ENCODE results near the gene NFIA.

NFIA gene

DNA sequence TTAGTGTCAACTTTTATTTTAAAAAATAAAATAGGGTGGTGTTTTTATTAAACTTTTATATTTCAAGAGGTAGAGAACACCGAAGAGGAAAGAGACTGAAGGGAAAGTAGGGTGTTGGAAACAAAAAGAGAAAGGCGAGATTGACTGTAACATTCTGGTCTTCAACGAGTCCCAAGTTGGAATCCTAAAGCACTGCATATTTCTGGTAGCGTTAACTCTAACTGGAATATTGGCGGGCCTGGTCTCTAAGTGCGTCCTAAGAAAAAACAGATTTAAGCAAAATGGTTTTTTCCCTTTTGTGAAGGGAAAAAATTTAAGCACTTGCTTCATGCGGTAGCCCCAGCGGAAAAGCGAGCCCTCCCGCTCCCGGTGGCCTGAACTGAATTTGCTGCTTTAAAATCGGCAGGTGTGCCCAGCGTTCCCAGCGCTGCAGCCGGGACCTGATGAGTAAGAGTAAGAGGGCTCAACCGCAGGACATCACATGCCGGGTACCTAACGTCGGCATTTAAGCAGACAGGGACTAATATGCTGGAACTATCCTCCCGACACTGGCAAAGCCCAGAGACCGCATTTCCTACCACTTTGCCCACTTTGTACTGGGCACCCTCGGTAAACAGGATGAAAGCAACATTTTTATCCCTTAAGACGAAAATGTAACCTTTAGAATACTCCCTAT, 30.5 kb upstream of the NFIA start:
- Histone ChIP-seq H3K36me3 (ENCODE audit: control insufficient read depth, insufficient read depth, low read length) (no peaks in the 10 kb centered on the region), H3K4me3 (ENCODE audit: extremely low read depth, insufficient read depth, low read length, poor library complexity, severe bottlenecking) (no peak overlapping the region), H3K4me1 (ENCODE audit: control insufficient read depth, insufficient read depth, low read length, poor library complexity, severe bottlenecking) (peaks cover 6% of the 10 kb centered on the region), H3K9me3 (ENCODE audit: control insufficient read depth, low read length) (no peaks in the 10 kb centered on the region), H3K27ac (ENCODE audit: low read depth, low read length, severe bottlenecking) (no peak overlapping the region)
- 2 to 4% methylated on average over 18 to 21 of the region's 23 CpGs for WGBS, 2 experiments (ENCODE audit: insufficient coverage in 2 of 2)

DNA sequence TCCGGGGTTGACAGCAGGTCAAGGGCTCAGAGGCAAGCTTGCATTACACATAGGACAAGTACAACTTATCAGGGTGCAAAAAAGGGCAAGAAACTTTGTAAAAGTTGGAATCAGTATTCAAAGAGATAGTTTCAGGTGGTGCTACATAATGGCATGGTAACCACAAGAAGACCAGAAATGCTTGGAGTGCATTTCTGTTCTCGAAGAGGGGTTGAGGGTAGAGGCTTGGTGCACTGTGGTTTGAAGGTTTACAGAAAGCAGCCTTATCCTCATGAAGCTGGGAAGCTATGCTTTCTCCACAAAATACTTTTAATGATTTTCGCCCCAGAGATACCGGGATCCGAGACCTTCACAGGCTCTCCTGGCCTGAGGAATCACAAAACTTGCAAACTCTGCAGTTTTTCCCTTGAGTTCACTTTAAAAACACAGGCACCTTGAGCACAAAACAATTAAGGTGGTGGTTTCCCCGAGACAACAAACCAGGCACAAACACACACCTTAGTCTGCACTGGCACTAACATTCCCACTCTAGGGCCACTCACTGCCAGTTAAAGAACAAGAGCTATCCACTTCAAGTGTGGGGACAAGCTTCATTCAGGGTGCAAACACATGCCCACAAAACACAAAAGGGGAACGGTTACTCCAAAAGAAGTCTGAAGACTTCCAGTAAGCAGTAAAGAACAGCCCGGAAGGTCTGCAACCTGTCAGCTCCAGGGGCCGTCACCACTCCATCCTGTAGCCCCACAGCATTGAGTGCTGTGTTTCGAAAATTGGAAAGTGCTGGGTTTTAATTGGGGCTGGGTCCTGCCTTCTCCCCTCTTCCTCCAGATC, 29.8 kb upstream of the NFIA start:
- no peaks in the 10 kb centered on the region for H3K9me3 ChIP-seq (ENCODE audit: control insufficient read depth, low read length)
- 2 to 4% methylated on average over 6 to 8 of the region's 10 CpGs for WGBS, 2 experiments (ENCODE audit: insufficient coverage in 2 of 2)
- H3K4me1 ChIP-seq (ENCODE audit: control insufficient read depth, insufficient read depth, low read length, poor library complexity, severe bottlenecking) = peaks cover 6% of the 10 kb centered on the region
- H3K36me3 ChIP-seq (ENCODE audit: control insufficient read depth, insufficient read depth, low read length) = no peaks in the 10 kb centered on the region
- no peak overlapping the region for H3K27ac ChIP-seq (ENCODE audit: low read depth, low read length, severe bottlenecking)
- H3K4me3 ChIP-seq (ENCODE audit: extremely low read depth, insufficient read depth, low read length, poor library complexity, severe bottlenecking) = no peak overlapping the region

DNA sequence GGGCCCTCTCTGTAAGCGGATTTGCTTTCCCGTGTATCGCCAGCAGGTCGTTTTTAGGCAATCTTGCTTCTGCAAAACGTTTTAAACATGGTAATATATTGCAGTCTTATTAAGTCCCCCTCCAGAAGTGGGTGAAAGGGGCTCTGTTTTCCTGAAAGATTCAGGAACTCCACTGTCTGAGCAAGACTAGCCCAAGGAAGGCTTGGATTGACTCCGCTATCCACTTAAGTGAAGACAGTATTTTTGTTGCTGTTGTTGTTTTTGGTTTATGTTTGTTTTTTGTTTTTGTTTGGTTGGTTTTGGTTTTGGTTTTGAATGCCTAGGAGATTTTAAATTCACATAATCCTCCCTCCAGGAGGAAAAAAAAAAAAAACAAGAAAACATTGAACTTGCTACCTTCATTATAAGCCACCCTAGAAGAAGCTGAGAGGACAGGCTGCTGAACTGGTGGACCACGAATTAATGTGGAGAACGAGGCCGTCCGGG, 29.1 kb upstream of the NFIA start:
- Histone ChIP-seq H3K9me3 (ENCODE audit: control insufficient read depth, low read length) (no peaks in the 10 kb centered on the region), H3K36me3 (ENCODE audit: control insufficient read depth, insufficient read depth, low read length) (no peaks in the 10 kb centered on the region), H3K27ac (ENCODE audit: low read depth, low read length, severe bottlenecking) (no peak overlapping the region), H3K4me3 (ENCODE audit: extremely low read depth, insufficient read depth, low read length, poor library complexity, severe bottlenecking) (no peak overlapping the region), H3K4me1 (ENCODE audit: control insufficient read depth, insufficient read depth, low read length, poor library complexity, severe bottlenecking) (peaks cover 6% of the 10 kb centered on the region)
- WGBS, 2 experiments (ENCODE audit: insufficient coverage in 2 of 2) = 2 to 10% methylated on average over 4 to 5 of the region's 10 CpGs

- H3K4me1 ChIP-seq (ENCODE audit: control insufficient read depth, insufficient read depth, low read length, poor library complexity, severe bottlenecking) = peaks cover 6% of the 10 kb centered on the region
- WGBS, 2 experiments (ENCODE audit: insufficient coverage in 2 of 2) = 0 to 1% methylated on average over 38 to 44 of the region's 54 CpGs
- no peak overlapping the region for H3K27ac ChIP-seq (ENCODE audit: low read depth, low read length, severe bottlenecking)
- no peaks in the 10 kb centered on the region for H3K9me3 ChIP-seq (ENCODE audit: control insufficient read depth, low read length)
- no peaks in the 10 kb centered on the region for H3K36me3 ChIP-seq (ENCODE audit: control insufficient read depth, insufficient read depth, low read length)
- no peak overlapping the region for H3K4me3 ChIP-seq (ENCODE audit: extremely low read depth, insufficient read depth, low read length, poor library complexity, severe bottlenecking)
These were observed 28.4 kb upstream of the NFIA start for GRCh38 chr1:61053712-61054600.

DNA sequence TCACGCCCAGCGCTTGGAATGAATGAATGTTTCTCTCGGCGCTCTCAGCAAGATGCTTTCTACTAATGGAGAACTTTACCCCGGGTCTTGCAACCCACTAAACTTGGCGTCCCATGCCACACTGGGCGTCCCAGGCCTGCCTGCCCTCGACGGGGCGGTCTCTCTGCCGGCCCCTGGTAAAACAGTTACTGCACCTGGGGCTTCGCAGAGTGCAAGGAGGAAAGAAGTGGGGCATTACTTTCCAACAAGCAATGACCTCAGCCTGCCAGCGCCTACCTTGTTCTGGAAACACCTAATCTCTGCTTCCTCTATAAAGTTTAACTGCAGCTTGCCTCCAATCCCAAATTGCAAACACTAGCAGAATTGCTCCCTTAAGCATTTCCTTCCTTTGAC, 27.8 kb upstream of the NFIA start:
- Histone ChIP-seq H3K4me1 (ENCODE audit: control insufficient read depth, insufficient read depth, low read length, poor library complexity, severe bottlenecking) (peaks cover 6% of the 10 kb centered on the region), H3K4me3 (ENCODE audit: extremely low read depth, insufficient read depth, low read length, poor library complexity, severe bottlenecking) (no peak overlapping the region), H3K36me3 (ENCODE audit: control insufficient read depth, insufficient read depth, low read length) (no peaks in the 10 kb centered on the region), H3K27ac (ENCODE audit: low read depth, low read length, severe bottlenecking) (no peak overlapping the region), H3K9me3 (ENCODE audit: control insufficient read depth, low read length) (no peaks in the 10 kb centered on the region)
- 6 to 10% methylated on average over 5 to 9 of the region's 13 CpGs for WGBS, 2 experiments (ENCODE audit: insufficient coverage in 2 of 2)

DNA sequence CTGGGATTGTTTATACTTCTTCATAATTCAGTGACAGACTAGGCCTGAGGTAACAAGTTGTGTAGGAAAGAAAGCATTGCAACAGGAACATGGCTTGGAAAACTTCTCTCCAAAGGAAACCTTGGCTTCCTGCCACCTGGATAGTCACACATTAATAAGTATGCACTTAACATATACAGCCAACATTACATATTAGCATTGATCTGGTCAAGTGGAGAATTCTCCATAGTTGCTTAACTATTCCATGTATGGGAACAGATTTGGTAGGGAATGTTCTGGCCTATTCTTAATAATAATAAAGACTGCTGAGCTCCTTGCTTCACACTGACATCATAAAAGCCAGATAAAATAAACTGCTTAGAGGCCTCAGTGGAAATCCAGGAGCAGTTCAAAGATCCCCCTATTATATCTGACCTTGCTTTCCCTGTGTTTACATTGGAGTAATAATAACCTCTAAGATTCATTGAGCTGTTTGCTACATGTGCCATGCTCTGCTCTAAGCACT, 27.2 kb upstream of the NFIA start:
- Histone ChIP-seq H3K36me3 (ENCODE audit: control insufficient read depth, insufficient read depth, low read length) (no peaks in the 10 kb centered on the region), H3K4me1 (ENCODE audit: control insufficient read depth, insufficient read depth, low read length, poor library complexity, severe bottlenecking) (peaks cover 6% of the 10 kb centered on the region), H3K27ac (ENCODE audit: low read depth, low read length, severe bottlenecking) (no peak overlapping the region), H3K4me3 (ENCODE audit: extremely low read depth, insufficient read depth, low read length, poor library complexity, severe bottlenecking) (no peak overlapping the region), H3K9me3 (ENCODE audit: control insufficient read depth, low read length) (no peaks in the 10 kb centered on the region)

DNA sequence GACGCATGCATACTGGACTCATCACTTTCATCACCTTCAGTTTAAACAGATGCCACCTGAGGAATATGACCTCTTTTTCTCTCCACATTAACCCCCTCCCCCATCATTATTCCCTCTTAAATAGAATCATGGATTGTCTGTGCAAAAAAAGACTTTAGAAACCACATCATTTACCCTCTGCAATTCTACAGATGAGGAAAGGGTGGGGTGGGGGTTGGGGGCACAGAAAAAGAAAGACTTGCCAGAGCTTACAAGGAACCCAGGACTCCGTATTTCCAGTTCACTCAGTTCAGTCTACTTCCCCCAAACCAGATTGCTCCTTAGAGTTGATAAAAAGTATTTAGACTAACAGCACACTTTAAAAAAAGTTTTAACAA, 26.2 kb upstream of the NFIA start:
- no peak overlapping the region for H3K27ac ChIP-seq (ENCODE audit: low read depth, low read length, severe bottlenecking)
- H3K9me3 ChIP-seq (ENCODE audit: control insufficient read depth, low read length) = no peaks in the 10 kb centered on the region
- H3K36me3 ChIP-seq (ENCODE audit: control insufficient read depth, insufficient read depth, low read length) = no peaks in the 10 kb centered on the region
- H3K4me1 ChIP-seq (ENCODE audit: control insufficient read depth, insufficient read depth, low read length, poor library complexity, severe bottlenecking) = peaks cover 4% of the 10 kb centered on the region
- WGBS, 2 experiments (ENCODE audit: insufficient coverage in 2 of 2) = no CpG with 5 or more reads among the region's 2 CpGs
- no peak overlapping the region for H3K4me3 ChIP-seq (ENCODE audit: extremely low read depth, insufficient read depth, low read length, poor library complexity, severe bottlenecking)

DNA sequence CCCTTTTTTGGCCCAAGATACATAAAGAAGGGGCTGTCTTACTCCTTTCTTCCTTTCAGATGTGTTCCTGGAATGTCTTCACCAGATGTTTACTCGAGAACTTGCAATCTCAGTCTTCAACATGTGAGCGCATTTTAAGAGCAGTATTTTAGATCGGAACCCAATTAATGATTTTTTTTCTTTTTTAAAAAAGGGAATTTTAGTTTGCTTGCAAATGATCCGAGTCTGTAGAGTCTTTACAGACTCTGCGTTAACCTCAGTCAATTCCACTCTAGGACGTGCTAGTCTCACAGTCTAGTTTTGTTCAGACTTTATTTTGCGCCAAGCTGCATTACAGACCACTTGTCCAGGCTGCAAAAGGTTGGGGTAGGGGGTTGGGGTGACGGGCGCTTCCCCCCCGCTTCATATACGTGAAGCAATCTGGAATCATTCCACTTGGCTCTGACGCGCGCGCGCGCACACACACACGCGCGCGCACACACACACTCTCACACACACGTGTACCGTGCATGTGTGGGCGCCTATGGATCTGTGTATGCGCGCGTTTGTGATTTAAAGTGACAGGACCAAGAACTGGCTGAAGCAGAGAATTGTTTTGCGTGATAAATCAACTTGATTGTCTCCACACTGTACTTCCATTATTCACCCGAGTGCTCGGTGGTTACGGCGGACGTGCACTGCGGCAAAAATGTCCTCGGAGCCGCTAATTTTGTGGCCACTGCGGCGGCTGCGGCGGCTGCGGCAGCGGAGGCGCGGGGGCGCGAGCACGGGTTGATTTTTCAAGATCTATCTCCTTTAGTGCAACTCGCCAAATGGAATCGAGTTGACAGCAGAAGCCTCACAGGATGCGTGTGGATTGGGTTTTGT, 25.6 kb upstream of the NFIA start:
- Histone ChIP-seq H3K4me1 (ENCODE audit: control insufficient read depth, insufficient read depth, low read length, poor library complexity, severe bottlenecking) (peaks cover 4% of the 10 kb centered on the region), H3K27ac (ENCODE audit: low read depth, low read length, severe bottlenecking) (no peak overlapping the region), H3K36me3 (ENCODE audit: control insufficient read depth, insufficient read depth, low read length) (no peaks in the 10 kb centered on the region), H3K9me3 (ENCODE audit: control insufficient read depth, low read length) (no peaks in the 10 kb centered on the region), H3K4me3 (ENCODE audit: extremely low read depth, insufficient read depth, low read length, poor library complexity, severe bottlenecking) (peak overlapping the region; percentile 37)
- WGBS, 2 experiments (ENCODE audit: insufficient coverage in 2 of 2) = 3 to 7% methylated on average over 14 to 18 of the region's 50 CpGs

- Histone ChIP-seq H3K27ac (ENCODE audit: low read depth, low read length, severe bottlenecking) (no peak overlapping the region), H3K36me3 (ENCODE audit: control insufficient read depth, insufficient read depth, low read length) (no peaks in the 10 kb centered on the region), H3K4me3 (ENCODE audit: extremely low read depth, insufficient read depth, low read length, poor library complexity, severe bottlenecking) (no peak overlapping the region), H3K4me1 (ENCODE audit: control insufficient read depth, insufficient read depth, low read length, poor library complexity, severe bottlenecking) (peaks cover 4% of the 10 kb centered on the region), H3K9me3 (ENCODE audit: control insufficient read depth, low read length) (no peaks in the 10 kb centered on the region)
- WGBS, 2 experiments (ENCODE audit: insufficient coverage in 2 of 2) = no CpG with 5 or more reads among the region's 3 CpGs
These were observed 23.7 kb upstream of the NFIA start for GRCh38 chr1:61058483-61059245.

All from mesodermal cell (in vitro differentiated cells).